ENCODE results near the gene PNPLA5.

The PNPLA5 gene

DNA sequence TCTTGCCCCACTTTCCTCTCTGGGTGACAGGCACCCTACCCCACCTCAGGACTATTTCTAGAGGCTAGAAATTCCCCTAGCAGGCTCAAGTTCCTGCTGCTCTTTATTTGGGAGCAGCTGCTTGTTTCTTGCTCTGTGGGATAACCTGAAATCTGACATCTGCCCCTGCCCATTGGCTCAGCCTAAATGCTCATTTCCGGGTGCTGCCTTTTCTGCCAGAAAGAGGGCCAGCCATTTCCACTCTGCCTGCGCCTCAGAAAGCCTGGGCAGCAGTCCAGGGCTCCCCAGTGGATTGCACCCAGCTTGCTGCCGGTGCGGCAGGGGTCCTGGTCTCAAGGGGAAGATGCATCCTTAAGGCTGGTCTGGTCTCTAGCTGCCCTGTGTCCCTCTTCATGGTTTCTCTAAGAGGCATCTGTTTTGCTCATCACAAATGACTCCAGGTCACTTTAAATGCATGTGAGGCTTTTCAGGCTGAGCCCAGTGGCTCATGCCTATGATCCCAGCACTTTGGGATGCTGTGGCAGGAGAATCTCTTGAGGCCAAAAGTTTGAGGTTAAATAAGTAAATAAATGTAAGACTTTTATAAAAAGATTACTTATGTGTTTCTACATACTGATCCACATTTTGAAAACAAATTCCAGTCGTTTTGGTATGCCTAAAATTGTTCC lies 10.3 kb upstream of the PNPLA5 start:
- no peak for DNase-seq

DNA sequence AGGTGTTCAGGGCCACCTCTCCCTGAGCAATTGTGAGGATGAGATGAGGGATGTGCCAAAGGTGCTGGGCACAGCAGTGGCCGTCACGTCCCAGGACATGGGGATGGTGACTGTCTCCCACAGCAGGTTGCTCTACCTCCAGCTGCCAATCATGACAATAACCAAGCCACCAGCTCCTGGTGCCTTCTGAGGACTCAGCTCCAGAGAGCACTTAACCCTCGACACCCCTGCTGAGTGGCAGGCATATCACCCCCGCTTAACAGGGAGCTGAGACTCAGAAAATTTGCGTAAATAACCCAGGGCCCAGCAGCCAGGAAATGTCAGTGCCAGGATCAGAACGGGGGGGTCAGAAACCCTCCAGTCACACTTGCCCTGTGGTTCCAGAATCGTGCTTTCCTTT lies 8.4 kb upstream of the PNPLA5 start:
- DNase-seq, result no peak

DNA sequence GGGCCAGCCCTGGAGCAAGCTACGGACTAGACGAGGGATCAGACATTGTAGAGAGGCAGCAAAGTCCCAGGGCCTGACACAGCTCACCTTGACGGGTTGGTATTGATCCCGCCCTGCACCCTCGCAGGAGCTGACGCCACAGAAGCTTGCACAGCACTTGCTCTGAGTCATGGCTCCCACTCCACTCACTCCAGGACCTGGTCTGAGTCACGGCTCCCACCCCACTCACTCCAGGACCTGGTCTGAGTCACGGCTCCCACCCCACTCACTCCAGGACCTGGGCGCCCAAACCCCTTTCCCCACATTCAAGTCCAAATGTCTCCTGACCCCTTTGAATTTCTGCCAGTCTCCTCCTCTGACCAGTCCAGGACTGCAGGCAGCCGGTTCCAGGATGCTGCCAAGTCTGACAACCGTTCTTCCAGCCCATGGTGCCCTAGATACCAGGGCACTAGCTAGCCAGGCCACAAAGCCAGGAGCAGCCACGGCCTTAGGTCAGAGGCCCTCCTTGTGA lies 6.0 kb upstream of the PNPLA5 start:
- DNase-seq, result no peak

DNA sequence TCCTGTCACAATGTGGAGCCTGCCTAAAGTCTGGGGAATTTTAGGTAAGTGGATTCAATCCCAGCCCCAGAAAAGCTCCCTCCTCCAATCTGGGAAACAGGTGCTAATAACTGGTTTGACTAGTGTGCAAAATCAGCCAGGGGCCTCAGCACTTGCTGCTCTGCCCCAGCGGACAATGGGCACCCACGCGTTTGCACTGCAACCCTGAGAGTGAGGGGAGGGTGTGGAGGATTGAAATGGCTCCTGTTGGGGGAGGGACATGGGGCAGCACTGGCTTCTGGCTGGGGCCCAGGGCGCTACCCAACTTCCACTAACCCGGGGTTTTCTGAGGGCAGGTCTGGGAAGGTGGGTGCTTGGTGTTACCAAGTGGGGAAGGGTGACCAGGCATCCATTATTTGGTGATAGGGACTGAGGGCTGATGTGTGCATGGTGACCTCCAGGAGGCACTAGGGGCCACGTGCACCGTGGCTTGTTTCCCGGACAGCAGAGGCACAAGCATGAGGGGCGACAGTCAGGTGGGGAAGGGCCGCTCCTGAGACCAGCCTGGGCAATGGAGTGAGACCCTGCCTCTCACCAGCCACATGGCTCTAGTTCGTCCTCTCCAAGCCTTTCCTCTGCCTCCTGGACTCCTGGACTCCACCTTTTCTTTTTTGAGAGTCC lies 4.3 kb upstream of the PNPLA5 start:
- DNase-seq, result no peak

DNA sequence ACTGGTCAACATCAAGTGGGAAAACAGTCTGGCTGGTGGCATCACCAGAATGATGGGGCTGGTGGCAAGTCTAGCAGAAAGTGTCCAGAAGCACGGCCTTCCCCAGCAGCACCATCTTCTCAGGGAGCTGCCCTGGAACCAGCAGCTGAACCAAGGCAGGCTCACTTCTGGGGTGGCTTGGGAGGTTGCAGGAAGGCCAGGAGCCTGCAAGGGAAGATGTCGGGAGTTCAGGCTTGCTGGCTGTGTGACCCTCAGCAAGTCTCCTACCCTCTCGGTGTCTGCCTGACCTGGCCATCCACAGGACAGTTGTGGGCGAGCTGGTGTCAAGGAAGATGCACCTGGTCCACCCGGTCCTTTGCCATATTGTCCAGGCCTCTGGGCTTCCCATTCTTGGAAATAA lies 2.3 kb upstream of the PNPLA5 start:
- no peak for DNase-seq

DNA sequence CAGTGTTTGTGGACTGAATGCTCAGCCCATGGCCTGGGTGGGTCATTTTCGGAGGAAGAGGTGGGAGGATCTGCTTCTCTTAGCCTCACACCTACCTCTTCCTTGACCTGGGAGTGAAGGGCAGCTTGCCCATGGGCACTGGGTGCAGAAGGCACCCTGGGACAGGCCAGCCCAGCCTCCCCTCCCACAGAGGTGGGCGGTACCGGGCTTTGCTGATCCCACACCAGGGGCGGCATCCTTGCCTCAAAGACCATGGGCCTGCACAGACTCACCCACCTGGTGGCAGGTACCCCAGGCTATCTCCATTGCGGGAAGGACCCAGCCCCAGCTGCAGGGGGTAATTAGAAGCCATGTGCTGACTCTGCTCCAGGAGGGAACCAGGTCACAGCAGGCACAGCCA lies 1.5 kb upstream of the PNPLA5 start:
- no peak for DNase-seq

DNA sequence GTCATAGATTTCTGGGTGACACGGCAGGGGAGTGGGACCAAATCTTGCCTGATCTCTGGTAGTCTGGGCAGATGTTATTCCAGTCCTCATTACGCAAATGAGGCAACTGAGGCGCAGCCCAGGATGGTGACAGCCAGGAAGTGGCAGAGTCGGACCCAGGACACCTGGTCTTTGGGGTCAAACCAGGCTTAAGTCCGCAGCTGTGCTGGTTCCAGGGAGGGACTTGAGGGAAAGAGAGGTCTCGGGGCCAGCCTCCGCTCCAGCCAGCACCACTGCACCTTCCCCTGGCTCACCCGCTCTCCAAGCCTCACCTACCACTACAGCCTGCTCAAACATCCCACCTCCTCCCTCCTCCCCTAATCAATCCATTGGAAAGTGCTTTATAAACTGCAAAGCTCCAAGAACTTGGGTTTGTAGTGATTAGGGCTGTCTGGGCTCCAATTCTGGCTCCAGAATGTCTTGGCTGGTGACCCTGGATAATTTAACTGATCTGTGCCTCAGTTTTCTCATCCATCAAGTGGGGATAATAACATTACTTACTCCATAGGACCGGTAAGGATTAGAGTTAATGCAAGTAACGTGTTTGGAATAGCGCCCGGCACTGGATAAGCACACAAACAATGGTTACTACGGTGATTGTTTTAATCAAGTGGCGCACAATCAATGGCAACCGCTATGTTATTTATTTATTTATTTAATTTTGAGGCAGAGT lies 526 bp upstream of the PNPLA5 start:
- DNase-seq, result no peak

DNA sequence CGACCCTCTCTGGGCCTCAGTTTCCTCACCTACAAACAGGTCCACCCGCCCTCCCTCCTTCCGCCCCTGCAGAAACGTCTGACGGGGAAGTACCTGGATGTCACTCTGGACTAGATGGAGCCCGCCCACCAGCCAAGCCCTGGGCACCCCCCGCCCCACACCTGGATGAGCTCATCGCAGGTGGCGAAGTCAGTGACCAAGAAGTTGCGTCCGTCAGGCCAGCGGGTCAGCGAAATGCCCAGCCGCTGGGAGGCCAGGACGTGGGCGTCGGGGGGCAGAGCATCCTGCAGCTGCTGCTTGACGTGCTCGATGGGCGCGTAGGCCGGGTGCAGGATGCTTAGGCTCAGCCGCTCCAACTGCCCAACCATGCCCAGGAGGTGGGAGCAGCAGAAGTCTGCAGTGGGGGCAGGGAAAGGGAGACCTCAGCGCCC lies 897 bp downstream of the PNPLA5 start:
- no peak for DNase-seq

DNA sequence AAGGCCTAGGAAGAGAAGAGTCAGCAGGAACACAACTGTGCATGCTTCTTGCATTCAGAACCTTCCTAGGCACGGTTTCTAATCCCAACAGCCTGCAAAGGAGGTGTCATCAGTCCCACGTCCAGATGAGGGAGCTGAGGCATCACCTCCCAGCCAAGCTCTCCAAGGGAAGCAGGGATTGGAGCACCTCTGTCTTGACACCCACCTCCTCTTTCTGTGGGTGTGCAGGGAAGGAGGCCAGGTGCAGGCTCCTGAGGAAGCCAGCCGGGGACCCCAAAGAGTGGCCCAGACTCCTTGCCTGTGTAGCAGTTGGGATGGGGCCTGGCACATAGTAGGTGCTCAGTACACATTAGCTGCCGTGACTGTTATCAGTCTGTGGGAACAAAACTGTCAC lies 2.0 kb downstream of the PNPLA5 start:
- DNase-seq, result no peak

DNA sequence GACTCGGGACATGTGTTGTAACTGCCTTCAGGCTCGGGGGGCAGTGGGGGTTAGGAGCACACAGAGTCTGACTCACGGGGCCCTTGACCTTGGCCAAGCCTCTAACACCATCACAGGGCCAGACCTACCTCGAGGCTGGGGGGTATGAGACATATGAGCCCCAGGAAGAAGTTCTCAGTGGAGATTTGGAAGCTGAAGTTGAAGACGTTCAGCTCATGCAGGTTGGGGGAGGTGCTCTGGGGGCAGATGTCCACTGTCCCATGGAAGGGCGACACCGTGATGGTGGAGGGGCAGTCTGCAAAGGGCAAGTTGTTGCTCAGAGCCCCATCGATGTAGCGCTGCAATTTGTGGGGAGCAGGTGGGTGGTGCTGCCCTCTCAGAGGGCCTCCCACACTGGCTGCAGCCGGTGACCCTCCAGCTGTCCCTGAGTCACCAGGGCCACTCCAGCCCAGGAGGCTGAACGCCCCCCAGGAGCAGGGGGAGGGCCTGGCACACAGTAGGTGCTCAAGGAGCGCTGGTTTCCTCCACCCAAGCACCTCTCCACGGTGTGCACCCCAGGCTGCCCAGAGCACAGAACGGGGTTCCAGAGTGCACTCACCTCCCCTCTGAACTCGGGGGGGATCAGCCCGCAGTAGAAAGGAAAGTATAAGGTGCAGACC lies 2.5 kb downstream of the PNPLA5 start:
- DNase-seq, result no peak

DNA sequence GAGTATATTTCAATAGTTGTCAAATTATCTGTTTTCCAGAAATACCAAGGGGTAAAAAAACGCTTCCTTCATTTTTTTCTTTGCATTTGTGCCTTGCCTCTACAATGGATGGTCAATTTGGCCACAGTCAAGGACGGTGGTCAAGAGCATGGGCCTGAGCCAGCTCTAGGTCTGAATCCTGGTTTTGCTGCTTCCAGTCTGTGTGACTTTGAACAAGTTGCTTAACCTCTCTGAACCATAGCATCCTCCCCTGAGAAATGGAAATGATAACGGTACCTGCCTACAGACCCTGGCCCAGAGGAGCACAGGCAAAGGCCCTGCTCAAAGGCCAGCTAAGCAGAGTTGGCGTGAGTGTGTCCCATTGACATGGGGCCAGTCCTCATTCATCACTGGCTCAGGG lies 3.1 kb downstream of the PNPLA5 start:
- no peak for DNase-seq

DNA sequence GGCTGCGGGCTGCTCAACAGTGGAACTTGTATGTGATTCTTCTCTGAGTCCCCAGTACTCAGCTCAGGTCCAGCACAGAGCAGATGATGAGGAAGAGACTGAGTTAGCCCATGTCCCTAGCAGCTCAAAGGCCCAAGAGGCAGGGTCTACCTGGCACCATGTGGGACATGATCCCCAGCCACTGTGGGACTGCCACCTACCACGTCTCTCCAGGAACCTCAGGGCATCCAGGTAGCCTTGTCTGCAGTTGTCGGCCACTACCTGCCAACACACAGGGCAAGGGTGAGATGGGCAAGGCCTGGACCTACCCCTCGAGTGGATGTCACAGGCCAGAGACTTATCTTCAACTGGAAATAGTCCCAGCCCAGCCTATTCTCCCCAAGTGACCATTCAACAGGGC lies 4.4 kb downstream of the PNPLA5 start:
- no peak for DNase-seq

DNA sequence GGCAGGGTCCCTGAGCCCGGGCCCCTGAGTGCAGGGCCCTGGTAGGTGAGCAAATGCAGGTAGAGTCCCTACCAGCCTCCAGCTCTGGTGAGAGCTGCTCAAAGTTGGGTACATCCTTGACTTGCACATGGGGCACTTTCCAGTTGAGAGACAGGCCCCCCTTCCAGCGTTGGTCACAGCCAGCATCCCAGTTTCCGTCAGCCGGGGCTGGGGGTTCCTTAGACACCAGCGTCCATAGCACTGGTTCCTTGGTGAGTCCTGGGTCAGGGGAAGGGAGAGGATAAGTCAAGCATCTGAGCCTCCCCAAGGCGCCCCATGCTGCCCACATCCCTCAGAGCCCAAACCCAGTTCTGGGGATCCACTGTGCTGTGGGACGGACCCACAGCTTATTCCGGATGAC lies 5.6 kb downstream of the PNPLA5 start:
- DNase-seq, result no peak

DNA sequence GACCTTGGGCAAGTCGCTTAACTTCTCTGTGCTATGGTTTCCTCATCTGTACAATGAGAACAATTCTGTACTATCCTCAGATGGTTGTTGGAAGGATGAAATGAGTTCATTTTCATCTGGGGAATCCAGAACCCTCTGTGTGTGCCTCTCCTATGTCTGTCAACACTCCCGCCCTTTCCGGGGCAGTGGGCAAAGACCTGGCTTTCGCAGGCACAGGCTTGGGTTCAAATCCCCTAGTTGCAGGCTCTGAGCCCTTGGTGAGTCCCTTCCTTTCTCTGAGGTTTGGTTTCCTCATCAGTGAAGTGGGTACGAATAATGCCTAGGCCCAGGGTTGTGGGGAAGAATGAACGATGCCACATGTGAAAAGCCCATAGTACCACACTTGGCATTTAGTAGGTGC lies 6.0 kb downstream of the PNPLA5 start:
- DNase-seq, result no peak

DNA sequence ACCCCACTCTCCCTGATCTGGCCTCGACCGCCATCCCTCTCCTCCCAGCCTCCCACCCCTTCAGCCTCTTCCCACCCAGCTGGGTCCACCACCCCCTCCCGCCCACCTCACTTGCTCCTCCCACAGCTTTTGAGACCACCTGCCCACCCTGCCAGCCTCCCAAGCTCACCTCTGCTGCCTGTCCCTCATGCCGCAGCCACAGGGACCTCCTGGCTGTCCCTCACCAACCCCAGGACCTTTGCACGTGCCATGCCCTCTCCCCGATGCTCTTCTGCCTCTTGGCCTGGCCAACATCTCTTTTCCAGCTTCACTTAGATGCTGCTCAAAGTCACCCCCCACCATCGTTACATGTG lies 6.5 kb downstream of the PNPLA5 start:
- no peak for DNase-seq

DNA sequence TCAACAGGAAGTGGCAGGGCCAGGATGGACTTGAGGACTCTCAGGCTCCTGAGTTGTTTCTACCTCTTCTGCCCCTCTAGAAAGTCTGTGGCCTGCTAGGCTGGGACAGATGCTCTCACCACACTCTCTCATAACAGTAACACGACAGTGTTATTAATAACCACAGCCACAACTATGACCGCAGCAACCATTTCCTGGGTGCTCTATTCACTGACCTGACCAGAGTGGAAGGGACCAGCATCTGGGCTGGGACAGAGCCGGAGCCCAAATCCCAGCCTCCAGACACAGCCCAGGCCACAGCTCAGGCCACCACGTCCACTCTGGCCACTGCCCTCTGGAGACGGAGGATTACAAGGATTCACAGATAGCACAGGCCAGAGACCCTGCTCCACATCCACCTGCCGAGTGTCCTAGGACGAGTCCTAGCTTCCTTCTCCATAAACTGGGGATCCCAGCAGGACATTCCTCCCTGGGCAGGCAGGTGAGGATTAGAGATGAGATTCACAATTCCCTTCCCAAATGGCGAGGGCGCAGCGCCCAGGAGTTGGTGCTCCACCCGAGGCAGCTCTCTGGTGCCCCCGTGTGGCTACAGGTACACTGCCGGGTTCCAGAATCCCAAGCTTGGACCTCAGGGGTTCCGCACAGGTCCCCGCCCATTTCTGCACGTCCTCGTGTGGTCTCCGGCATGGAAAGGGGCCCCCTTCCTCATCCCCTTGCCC lies 7.1 kb downstream of the PNPLA5 start:
- no peak for DNase-seq

DNA sequence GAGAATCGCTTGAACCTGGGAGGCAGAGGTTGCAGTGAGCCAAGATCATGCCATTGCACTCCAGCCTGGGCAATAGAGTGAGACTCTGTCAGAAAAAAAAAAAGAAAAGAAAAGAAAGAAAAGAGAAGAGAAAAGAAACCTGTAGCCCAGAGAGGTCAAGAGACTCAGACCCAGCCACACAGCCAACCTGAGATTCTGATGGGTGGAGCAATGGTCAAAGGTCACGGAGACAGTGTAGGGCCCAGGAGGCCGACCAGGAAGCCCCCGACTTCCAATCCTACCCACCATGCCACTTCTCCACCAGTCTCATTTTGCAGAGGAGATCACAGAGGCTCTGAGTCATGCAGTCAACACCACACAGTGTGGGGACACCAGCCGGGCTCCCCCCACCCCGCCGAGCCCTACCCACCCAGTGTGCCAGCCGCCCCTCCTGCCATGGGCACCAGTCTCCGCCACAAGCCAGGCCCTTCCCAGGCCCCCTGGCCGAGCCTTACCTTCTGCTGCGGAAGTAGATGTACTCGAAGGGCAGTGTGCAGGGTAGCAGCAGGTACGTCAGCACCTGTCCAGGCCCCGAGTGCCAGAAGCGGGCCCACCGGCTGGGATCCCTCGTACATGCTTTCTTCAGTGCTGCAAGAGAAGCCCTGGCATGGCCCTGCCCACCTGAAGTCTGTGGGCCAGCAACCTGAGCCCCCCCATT lies 7.9 kb downstream of the PNPLA5 start:
- DNase-seq, result no peak

DNA sequence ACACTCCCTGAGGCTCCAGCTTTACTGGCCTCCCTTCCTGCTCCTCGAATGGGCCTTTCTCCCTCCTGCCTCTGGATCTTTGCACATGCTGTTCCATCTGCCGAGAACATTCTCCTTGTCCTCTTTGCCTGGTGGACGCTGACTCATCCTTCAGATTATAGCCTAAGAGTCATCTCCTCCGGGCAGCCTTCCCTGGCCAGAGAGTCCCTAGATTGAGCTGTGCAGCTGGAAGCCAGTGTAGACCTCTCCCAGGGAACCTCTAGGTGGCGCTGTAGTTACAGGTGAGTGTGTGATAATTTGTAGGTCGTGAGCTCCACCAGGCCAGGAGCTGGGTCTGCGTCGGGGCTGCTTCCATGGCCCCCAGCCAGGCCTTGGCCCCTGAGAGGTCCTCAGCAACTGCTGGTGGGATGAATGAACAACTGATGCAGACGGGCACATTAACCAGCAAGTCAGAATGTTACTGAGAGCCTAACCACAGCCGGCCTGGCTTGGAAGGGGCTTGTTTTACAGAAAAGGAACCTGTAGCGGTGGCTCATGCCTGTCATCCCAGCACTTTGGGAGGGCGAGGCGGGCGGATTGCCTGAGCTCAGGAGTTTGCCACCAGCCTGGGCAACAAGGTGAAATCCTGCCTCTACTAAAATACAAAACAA lies 8.7 kb downstream of the PNPLA5 start:
- no peak for DNase-seq

DNA sequence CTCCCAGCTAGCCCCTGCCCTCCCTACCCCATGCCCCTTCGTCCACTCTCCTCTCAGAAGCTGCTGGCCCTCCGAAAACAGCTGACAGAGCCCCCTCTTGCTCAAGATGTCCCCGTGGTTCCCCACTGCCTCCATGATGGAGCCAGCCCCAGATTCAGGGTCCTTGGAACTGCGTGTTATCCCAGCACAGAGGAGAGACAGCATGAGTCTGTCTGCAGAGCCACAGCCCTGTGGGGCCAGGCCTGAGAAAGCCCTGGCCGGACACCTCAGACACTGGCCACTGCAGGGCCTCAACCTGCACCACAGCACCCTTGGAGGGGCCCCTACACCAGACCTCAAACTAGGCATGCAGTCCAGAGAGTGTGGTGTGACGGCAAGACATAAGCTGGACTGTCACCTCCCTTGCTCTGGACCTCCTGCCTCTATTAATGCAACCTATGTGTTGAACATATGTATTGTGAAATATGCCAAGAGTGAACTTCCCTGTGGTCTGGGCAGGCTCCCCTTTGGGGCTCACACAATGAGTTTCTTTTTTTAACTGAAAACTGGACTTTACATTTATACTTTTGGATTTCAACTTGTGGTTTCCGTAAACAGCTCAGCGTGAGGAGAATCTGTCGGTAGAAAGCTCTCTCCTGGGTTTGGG lies 9.6 kb downstream of the PNPLA5 start:
- no peak for DNase-seq

DNA sequence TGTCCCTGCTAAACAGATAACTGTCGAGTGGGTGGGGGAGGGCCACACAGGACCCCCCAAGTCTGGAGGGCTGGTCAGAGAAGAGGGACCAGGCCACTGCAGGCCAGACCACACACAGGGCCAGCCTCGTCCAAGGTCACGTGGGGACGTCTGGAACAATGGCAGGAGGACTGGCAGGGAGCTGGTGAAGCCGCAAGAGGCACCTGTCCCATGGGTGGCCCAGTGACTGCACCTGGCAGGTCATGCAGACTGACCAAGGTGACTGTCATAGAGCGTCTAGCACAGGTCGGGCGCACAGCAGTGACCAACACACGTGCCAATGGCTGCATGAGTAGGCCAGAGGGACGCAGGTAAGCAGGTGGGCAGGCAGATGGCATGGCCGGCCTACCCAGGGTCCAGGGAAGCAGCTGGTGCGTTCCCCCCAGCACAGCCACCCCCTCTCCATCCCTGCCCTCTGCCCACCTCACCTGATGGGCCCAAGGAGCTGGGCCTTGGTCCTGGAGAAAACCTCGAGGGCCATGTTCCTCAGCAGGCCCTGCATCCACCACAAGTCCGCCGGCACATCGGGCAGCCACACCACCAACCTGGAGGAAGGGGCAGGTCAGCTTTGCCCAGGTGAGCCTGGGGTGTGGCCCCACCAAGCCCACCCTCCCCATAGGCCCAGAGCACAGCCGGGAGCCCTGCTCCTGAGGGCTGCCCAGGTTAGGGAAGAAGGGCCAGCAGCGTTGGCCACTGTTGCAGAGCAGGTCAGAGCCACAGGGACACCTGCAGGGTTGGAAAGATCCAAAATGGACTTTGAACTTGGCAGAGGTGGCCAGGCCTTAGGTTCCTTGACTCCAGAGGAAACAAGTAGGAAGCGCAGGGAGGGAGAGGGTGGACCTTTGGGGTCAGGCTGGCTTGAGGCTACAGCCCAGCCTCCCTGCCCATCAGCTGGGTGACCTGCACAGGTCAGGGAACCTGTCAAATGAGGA lies 10.4 kb downstream of the PNPLA5 start:
- DNase-seq, result no peak
